ENCODE data around the gene TRAPPC2B. TPM values are rescaled to one million over a fixed set of nuclear protein-coding genes. Genes with fewer than 3 reads are reported as not detected.

Gene TRAPPC2B
- total and polyA plus RNA-seq, 2 of the 13 experiments (the other 11 are each of a cell fraction or from before 2014, with no cell fraction given), result 13.3 to 17.7 TPM

DNA sequence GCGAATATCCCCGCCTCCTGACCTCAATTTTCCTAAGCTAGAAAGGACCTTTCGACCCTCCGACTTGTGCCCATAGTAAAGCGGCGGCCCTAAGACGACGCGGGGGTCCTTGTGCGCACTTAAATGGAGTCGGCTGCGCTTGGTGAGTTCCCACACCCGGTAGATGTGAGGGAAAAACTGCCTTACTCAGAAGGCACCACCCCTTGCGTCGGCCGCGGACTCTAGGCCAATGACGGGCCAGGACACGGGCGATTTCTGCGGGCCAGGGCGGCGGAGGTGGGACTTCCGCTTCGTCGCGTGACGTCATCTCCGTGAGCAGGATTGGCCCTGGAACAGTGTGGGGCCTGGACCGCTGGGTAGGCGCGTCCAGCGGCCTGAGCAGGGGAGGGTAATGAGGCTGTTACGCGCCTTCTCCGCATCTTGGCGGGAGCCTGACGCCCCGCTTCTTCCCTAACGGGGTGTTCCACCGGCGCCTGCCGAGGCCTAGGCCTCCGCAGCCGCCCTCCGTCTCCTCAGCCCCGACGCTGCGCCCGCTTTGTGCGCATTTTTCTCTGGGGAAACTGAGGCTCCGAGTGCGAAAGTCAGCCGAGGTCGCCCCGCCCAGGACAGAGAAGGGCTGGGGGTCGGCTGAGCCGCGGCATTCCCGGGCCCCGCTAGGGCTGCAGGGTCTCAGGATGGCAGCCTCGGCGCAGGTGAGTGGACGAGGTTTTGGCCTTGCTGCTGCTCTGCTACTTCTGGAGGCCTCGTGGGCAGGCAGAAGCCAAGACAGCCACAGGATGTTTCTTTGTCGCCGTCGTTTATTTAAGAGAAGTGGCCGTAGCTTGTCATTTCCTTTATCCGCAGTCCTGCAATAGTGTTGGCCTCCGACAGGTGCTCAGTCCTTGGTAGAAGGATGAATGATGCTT, 42.9 kb upstream of the TRAPPC2B start, which contains the start of gene ZNF543 (continued):
- TF ChIP-seq ZNF607 (CRISPR knock-in tag; IDR thresholded peaks at IDR 0.05; ENCODE audit: borderline replicate concordance) (peak; percentile 64; the same call in 1 of the 2 replicates), ZBTB8A (CRISPR knock-in tag; IDR thresholded peaks at IDR 0.05; ENCODE audit: borderline replicate concordance, low read depth) (no peak), SRF (IDR thresholded peaks at IDR 0.05; ENCODE audit: low read depth, low read length) (no peak), HES4 (CRISPR knock-in tag; IDR thresholded peaks at IDR 0.05; ENCODE audit: borderline replicate concordance) (no peak), CHD2 (IDR thresholded peaks at IDR 0.05; ENCODE audit: low read depth, low read length) (no peak), ZNF432 (CRISPR knock-in tag; IDR thresholded peaks at IDR 0.05; ENCODE audit: borderline replicate concordance) (no peak), ZNF674 (CRISPR knock-in tag; IDR thresholded peaks at IDR 0.05; ENCODE audit: low read depth) (no peak), CBX1 (IDR thresholded peaks at IDR 0.05; ENCODE audit: low read depth) (no peak), MED1 (CRISPR knock-in tag; IDR thresholded peaks at IDR 0.05) (peak; percentile 27; the same call in 1 of the 2 replicates), ZMYM2 (CRISPR knock-in tag; IDR thresholded peaks at IDR 0.05) (no peak), ZNF260 (CRISPR knock-in tag; IDR thresholded peaks at IDR 0.05; ENCODE audit: borderline replicate concordance, low read depth) (no peak), ZFP62 (CRISPR knock-in tag; IDR thresholded peaks at IDR 0.05) (no peak), NAIF1 (CRISPR knock-in tag; IDR thresholded peaks at IDR 0.05; ENCODE audit: borderline replicate concordance) (no peak), ZNF570 (CRISPR knock-in tag; IDR thresholded peaks at IDR 0.05; ENCODE audit: borderline replicate concordance) (no peak), PHF5A (CRISPR knock-in tag; IDR thresholded peaks at IDR 0.05; ENCODE audit: low read depth, unreplicated experiment) (no peak), HOXA3 (CRISPR knock-in tag; IDR thresholded peaks at IDR 0.05) (peak; percentile 92; the same call in 1 of the 2 replicates), ZNF598 (CRISPR knock-in tag; IDR thresholded peaks at IDR 0.05; ENCODE audit: borderline replicate concordance) (peak; percentile 84; the same call in 1 of the 2 replicates), FOSL2 (CRISPR knock-in tag; IDR thresholded peaks at IDR 0.05) (peak; percentile 69), GPN1 (CRISPR knock-in tag; IDR thresholded peaks at IDR 0.05; ENCODE audit: borderline replicate concordance) (no peak), ZFX (CRISPR knock-in tag; IDR thresholded peaks at IDR 0.05; ENCODE audit: low read depth) (peak; percentile 99), STAT5B (CRISPR knock-in tag; IDR thresholded peaks at IDR 0.05) (no peak), MXI1 (IDR thresholded peaks at IDR 0.05; ENCODE audit: borderline replicate concordance, low read depth, low read length) (peak; percentile 68; the same call in 1 of the 3 replicates)
- TF ChIP-seq, protein P1, sequence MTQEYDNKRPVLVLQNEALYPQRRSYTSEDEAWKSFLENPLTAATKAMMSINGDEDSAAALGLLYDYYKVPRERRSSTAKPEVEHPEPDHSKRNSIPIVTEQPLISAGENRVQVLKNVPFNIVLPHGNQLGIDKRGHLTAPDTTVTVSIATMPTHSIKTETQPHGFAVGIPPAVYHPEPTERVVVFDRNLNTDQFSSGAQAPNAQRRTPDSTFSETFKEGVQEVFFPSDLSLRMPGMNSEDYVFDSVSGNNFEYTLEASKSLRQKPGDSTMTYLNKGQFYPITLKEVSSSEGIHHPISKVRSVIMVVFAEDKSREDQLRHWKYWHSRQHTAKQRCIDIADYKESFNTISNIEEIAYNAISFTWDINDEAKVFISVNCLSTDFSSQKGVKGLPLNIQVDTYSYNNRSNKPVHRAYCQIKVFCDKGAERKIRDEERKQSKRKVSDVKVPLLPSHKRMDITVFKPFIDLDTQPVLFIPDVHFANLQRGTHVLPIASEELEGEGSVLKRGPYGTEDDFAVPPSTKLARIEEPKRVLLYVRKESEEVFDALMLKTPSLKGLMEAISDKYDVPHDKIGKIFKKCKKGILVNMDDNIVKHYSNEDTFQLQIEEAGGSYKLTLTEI (CRISPR knock-in tag; conservative IDR thresholded peaks at IDR 0.05), result no peak
- TF ChIP-seq, protein P2, sequence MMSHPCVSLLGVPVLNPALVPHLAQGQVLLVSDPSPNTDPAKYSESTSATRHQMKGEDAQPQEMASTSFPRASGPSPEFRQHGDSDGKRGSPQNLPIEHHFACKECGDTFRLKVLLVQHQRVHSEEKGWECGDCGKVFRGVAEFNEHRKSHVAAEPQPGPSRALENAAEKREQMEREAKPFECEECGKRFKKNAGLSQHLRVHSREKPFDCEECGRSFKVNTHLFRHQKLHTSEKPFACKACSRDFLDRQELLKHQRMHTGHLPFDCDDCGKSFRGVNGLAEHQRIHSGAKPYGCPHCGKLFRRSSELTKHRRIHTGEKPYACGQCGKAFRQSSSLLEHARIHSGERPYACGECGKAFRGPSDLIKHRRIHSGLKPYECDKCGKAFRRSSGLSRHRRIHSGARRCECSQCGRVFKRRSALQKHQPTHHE (CRISPR knock-in tag; IDR thresholded peaks at IDR 0.05; ENCODE audit: borderline replicate concordance), result no peak
- TF ChIP-seq, protein P3, sequence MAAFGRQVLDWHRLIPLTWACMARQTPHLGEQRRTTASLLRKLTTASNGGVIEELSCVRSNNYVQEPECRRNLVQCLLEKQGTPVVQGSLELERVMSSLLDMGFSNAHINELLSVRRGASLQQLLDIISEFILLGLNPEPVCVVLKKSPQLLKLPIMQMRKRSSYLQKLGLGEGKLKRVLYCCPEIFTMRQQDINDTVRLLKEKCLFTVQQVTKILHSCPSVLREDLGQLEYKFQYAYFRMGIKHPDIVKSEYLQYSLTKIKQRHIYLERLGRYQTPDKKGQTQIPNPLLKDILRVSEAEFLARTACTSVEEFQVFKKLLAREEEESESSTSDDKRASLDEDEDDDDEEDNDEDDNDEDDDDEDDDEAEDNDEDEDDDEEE (CRISPR knock-in tag; IDR thresholded peaks at IDR 0.05), result no peak
- TF ChIP-seq, protein P4, sequence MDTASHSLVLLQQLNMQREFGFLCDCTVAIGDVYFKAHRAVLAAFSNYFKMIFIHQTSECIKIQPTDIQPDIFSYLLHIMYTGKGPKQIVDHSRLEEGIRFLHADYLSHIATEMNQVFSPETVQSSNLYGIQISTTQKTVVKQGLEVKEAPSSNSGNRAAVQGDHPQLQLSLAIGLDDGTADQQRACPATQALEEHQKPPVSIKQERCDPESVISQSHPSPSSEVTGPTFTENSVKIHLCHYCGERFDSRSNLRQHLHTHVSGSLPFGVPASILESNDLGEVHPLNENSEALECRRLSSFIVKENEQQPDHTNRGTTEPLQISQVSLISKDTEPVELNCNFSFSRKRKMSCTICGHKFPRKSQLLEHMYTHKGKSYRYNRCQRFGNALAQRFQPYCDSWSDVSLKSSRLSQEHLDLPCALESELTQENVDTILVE (CRISPR knock-in tag; IDR thresholded peaks at IDR 0.05), result no peak
